Measurements from ENCODE around the gene SERPINA3. TPM values are rescaled to one million over a fixed set of nuclear protein-coding genes. Genes with fewer than 3 reads are reported as not detected.

Gene SERPINA3
- total and polyA plus RNA-seq, 2 experiments from 2014 or later = 0.75 to 1.1 TPM

- H3K4me2 ChIP-seq (ENCODE audit: unreplicated experiment) = no peak overlapping the region
- H2AFZ ChIP-seq = no peak overlapping the region
- no peak for TF ChIP-seq EZH2phosphoT487 (IDR thresholded peaks at IDR 0.05; ENCODE audit: insufficient read depth, low read depth)
- TF ChIP-seq EZH2 (IDR thresholded peaks at IDR 0.05; ENCODE audit: insufficient read depth, poor library complexity, severe bottlenecking) = no peak
- no peaks in the 10 kb centered on the region for H3K9me2 ChIP-seq (ENCODE audit: insufficient read depth)
- no peaks in the 10 kb centered on the region for H3F3A ChIP-seq (ENCODE audit: insufficient read depth)
- no peak for DNase-seq
- no peaks in the 10 kb centered on the region for H3K79me2 ChIP-seq (ENCODE audit: insufficient read depth)
- in situ Hi-C loops (cut with MboI) = no loop called here
- H3K27ac ChIP-seq = no peak overlapping the region
- no peak overlapping the region for H3K9ac ChIP-seq
- no peaks in the 10 kb centered on the region; the same call in 1 of the 2 replicates for H3K4me1 ChIP-seq (ENCODE audit: insufficient read depth)
- 77 to 80% methylated on average over 20 of the region's 20 CpGs for WGBS, 2 experiments (ENCODE audit: low coverage in 1 of 2, low lambda C conversion rate in 2 of 2, missing lambda C conversion rate in 2 of 2)
- H3K27me3 ChIP-seq (replicated peaks; ENCODE audit: insufficient read depth) = 0 out of 2 replicates have a peak, but pooled peaks cover 9% of the 10 kb centered on the region
- no peak overlapping the region for H3K4me3 ChIP-seq
- H3K36me3 ChIP-seq (ENCODE audit: low read depth) = no peaks in the 10 kb centered on the region
- no peaks in the 10 kb centered on the region for H3K9me3 ChIP-seq (ENCODE audit: low read depth)
- H4K20me1 ChIP-seq (ENCODE audit: insufficient read depth) = no peaks in the 10 kb centered on the region
Measured at GRCh38 chr14:94569381-94570001, 42.7 kb upstream of the SERPINA3 start.

- 83 to 87% methylated on average over 6 of the region's 6 CpGs for WGBS, 2 experiments (ENCODE audit: low coverage in 1 of 2, low lambda C conversion rate in 2 of 2, missing lambda C conversion rate in 2 of 2)
- Histone ChIP-seq H3K4me3 (no peak overlapping the region), H3K4me1 (ENCODE audit: insufficient read depth) (no peaks in the 10 kb centered on the region; the same call in 1 of the 2 replicates), H3K9me2 (ENCODE audit: insufficient read depth) (no peaks in the 10 kb centered on the region), H3K4me2 (ENCODE audit: unreplicated experiment) (no peak overlapping the region), H4K20me1 (ENCODE audit: insufficient read depth) (no peaks in the 10 kb centered on the region), H3K27ac (no peak overlapping the region), H3K27me3 (replicated peaks; ENCODE audit: insufficient read depth) (0 out of 2 replicates have a peak, but pooled peaks cover 9% of the 10 kb centered on the region), H3K79me2 (ENCODE audit: insufficient read depth) (no peaks in the 10 kb centered on the region), H2AFZ (no peak overlapping the region), H3K36me3 (ENCODE audit: low read depth) (no peaks in the 10 kb centered on the region), H3F3A (ENCODE audit: insufficient read depth) (no peaks in the 10 kb centered on the region), H3K9me3 (ENCODE audit: low read depth) (no peaks in the 10 kb centered on the region), H3K9ac (no peak overlapping the region)
- TF ChIP-seq EZH2 (IDR thresholded peaks at IDR 0.05; ENCODE audit: insufficient read depth, poor library complexity, severe bottlenecking) (no peak), EZH2phosphoT487 (IDR thresholded peaks at IDR 0.05; ENCODE audit: insufficient read depth, low read depth) (no peak)
- DNase-seq = no peak
- in situ Hi-C loops (cut with MboI) = no loop called here
Measured at GRCh38 chr14:94570002-94570400, 42.2 kb upstream of the SERPINA3 start.

- Histone ChIP-seq H3K27ac (no peak overlapping the region), H3K4me1 (ENCODE audit: insufficient read depth) (no peaks in the 10 kb centered on the region; the same call in 1 of the 2 replicates), H4K20me1 (ENCODE audit: insufficient read depth) (no peaks in the 10 kb centered on the region), H2AFZ (no peak overlapping the region), H3K9me2 (ENCODE audit: insufficient read depth) (no peaks in the 10 kb centered on the region), H3K9me3 (ENCODE audit: low read depth) (no peaks in the 10 kb centered on the region), H3F3A (ENCODE audit: insufficient read depth) (no peaks in the 10 kb centered on the region), H3K9ac (no peak overlapping the region), H3K4me2 (ENCODE audit: unreplicated experiment) (no peak overlapping the region), H3K79me2 (ENCODE audit: insufficient read depth) (no peaks in the 10 kb centered on the region), H3K4me3 (no peak overlapping the region), H3K27me3 (replicated peaks; ENCODE audit: insufficient read depth) (0 out of 2 replicates have a peak, but pooled peaks cover 9% of the 10 kb centered on the region), H3K36me3 (ENCODE audit: low read depth) (no peaks in the 10 kb centered on the region)
- whole genome bisulfite sequencing, 2 experiments (ENCODE audit: low coverage in 1 of 2, low lambda C conversion rate in 2 of 2, missing lambda C conversion rate in 2 of 2) = 63 to 78% methylated on average over 9 of the region's 9 CpGs
- in situ Hi-C loops (cut with MboI) = no loop called here
- no peak for DNase-seq
- TF ChIP-seq EZH2phosphoT487 (IDR thresholded peaks at IDR 0.05; ENCODE audit: insufficient read depth, low read depth) (no peak), EZH2 (IDR thresholded peaks at IDR 0.05; ENCODE audit: insufficient read depth, poor library complexity, severe bottlenecking) (no peak)
Measured at GRCh38 chr14:94570440-94570839, 41.8 kb upstream of the SERPINA3 start.

- Histone ChIP-seq H3K4me3 (no peak overlapping the region), H3K9me3 (ENCODE audit: low read depth) (no peaks in the 10 kb centered on the region), H3F3A (ENCODE audit: insufficient read depth) (no peaks in the 10 kb centered on the region), H3K9ac (no peak overlapping the region), H3K79me2 (ENCODE audit: insufficient read depth) (no peaks in the 10 kb centered on the region), H4K20me1 (ENCODE audit: insufficient read depth) (no peaks in the 10 kb centered on the region), H3K27me3 (replicated peaks; ENCODE audit: insufficient read depth) (0 out of 2 replicates have a peak, but pooled peaks cover 8% of the 10 kb centered on the region), H3K36me3 (ENCODE audit: low read depth) (no peaks in the 10 kb centered on the region), H3K9me2 (ENCODE audit: insufficient read depth) (no peaks in the 10 kb centered on the region), H3K4me1 (ENCODE audit: insufficient read depth) (no peaks in the 10 kb centered on the region; the same call in 1 of the 2 replicates), H3K27ac (no peak overlapping the region), H3K4me2 (ENCODE audit: unreplicated experiment) (no peak overlapping the region), H2AFZ (no peak overlapping the region)
- WGBS, 2 experiments (ENCODE audit: low coverage in 1 of 2, low lambda C conversion rate in 2 of 2, missing lambda C conversion rate in 2 of 2) = 24 to 34% methylated on average over 7 of the region's 7 CpGs
- in situ Hi-C loops (cut with MboI) = no loop called here
- TF ChIP-seq EZH2 (IDR thresholded peaks at IDR 0.05; ENCODE audit: insufficient read depth, poor library complexity, severe bottlenecking) (no peak), EZH2phosphoT487 (IDR thresholded peaks at IDR 0.05; ENCODE audit: insufficient read depth, low read depth) (no peak)
- peak; percentile 7 for DNase-seq
Measured at GRCh38 chr14:94571395-94571794, 40.8 kb upstream of the SERPINA3 start.
